NCI-H2227 (cell line): ENCODE data around the gene DDX49.

ENCODE experiments used
- DNase-seq: peaks from one replicate; lab custom pipeline; 2025; ENCODE audit not compliant: unreplicated experiment; lab: John Stamatoyannopoulos, UW

DDX49 gene, protein sequence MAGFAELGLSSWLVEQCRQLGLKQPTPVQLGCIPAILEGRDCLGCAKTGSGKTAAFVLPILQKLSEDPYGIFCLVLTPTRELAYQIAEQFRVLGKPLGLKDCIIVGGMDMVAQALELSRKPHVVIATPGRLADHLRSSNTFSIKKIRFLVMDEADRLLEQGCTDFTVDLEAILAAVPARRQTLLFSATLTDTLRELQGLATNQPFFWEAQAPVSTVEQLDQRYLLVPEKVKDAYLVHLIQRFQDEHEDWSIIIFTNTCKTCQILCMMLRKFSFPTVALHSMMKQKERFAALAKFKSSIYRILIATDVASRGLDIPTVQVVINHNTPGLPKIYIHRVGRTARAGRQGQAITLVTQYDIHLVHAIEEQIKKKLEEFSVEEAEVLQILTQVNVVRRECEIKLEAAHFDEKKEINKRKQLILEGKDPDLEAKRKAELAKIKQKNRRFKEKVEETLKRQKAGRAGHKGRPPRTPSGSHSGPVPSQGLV

GRCh38 chr19:18919086-18919899, at the start of gene DDX49, which contains the start of gene COPE:
DDX49 (plus strand) TSS chr19:18919715; CDS start chr19:18919742, 27 bp downstream.
COPE (minus strand) TSS chr19:18919387; CDS start chr19:18919348, 39 bp downstream.
- peak; percentile 96 for DNase-seq

DNA sequence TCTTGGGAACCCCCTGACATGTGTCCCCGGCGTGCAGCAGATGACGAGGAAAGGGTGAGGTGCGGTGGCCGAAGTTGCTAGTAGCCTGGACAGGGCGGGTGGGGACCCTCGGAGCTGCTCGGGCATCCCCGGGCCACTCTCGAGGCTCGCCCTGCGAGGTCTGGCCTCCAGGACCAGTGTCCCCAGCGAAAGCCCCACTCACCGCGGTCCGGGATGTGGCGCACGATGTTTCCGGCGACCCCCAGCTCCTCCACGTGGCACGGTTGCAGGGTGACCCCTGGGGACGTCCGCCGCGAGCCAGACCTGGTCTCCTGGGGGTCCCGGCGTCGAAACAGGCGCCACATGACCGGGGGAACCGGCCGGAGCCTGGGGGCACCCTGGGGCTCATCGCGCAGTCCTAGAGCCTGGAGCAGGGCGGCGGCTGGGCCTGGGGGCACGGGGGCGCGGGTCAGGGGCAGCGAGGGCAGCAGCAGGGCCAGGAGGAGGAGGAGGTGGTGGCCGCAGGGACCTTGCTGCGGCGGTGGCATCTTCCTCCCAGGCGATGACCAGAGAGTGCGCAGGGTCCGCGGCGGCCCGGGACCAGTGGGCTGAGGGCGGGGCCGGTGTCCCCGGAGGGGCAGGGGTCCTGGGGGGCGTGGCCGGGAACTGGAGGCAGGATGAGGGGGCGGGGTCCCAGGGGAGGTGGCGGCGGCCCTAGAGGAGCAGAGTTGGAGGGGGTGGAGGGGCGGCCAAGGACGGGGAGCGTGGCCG, 49.6 kb upstream of the DDX49 start:
- no peak for DNase-seq

GRCh38 chr19:18870531-18871172, 48.9 kb upstream of the DDX49 start:
- DNase-seq = no peak

- DNase-seq = no peak
Observed at GRCh38 chr19:18871543-18871942, 48.0 kb upstream of the DDX49 start.

DNA sequence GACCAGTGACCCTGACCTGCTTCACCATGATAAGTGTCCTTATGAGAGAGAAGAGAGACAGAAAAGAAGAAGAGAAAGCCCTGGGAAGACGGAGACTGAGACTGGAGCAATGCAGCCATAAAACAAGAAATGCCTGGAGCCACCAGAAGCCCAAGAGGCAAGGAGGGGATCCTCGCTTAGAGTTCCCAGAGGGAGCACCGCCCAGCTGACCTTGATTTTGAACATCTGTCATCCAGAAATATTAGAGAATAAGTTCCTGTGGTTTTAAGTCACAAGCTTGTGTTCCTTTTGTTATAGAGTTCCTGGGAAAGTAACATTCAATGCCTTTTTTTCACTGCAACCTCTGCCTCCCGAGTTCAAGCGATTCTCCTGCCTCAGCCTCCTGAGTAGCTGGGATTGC, 43.8 kb upstream of the DDX49 start:
- DNase-seq = no peak

DNA sequence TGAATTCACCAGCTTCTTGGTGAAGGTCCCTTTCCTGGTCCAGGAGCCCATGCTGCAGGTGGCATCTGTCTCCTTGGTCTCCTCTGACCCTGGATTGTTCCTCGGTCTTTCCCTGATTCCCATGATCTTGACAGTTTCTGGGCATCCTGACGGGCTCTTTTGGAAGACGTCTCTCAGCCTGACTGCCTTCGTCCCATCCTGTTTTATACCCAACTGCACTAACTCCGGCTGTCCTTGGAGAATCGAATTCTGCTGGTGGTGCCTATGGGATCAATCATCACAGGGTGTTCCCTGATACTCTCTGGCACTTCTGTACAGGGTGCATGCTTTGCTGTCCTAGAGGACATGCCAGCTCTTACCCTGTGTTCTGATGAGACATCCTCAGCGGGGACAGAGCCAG, 42.6 kb upstream of the DDX49 start:
- DNase-seq = no peak

DNA sequence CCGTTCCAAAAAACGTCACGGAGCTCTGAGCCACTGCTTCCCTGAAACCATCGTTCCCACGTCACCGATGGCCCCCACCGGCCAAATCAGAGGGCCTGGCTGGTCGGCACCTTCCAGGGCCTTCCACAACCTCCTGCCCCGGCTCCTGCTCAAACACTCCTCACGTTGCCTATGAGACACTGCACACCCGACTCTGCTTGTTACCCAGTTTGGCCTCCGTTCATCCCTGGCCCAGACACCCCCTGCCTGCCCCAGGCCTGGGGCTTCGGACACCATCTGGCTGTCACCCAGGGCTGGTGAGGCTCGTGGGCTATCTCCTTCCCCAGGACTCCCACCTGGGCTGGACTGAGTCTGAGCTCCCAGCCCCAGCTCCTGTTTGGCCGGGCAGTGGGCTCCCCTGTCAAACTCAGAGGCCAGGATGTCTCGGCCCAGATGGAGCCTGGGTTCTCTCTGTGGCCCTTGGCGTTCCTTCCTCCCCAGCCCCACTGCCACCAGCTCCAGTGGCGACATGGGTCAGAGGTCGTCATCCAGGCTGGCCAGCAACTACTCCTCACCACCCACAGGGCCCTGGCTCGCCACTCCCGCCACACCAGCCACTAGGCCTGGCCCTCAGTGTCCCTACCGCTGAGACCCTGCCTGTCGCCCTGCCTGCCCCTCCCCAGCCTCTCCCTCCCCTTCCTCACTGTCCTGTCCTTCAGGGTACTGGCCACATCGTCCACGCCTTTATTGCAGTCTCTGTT, 41.3 kb upstream of the DDX49 start:
- DNase-seq = no peak

- DNase-seq = no peak
Observed at GRCh38 chr19:18878858-18879578, 40.5 kb upstream of the DDX49 start.

DNA sequence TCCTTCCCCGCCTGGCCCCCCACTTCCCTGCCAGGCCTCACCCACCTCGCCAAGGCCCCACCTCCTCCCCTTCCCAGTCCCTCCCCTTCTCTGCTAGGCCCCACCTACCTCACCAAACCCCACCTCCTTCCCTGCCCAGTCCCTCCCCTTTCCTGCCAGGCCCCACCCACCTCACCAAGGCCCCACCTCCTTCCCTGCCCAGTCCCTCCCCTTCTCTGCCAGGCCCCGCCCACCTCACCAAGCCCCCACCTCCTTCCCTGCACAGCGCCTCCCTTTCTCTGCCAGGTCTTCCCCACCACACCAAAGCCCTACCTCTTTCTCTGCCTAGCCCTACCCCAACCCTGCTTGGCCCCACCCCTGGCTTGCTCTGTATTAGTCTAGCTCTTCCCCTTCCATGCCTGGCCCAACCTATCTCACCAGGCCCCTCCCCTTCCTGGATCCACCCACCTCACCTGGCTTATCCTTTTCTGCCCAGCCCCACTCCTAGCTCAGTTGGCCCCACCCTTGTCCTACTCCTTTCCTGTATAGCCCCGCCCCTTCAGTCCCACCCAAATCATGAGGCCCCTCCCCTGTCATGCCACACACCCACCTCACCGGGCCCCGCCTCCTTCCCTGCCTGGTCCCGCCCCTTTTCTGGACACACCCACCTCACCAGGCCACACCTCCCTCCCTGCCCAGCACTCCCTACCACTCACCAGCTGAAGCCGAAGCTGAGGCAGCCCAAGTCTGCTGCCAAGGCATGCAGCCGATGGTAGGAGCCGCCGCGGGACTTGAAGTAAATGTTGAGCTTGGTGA, 39.7 kb upstream of the DDX49 start:
- no peak for DNase-seq

DNA sequence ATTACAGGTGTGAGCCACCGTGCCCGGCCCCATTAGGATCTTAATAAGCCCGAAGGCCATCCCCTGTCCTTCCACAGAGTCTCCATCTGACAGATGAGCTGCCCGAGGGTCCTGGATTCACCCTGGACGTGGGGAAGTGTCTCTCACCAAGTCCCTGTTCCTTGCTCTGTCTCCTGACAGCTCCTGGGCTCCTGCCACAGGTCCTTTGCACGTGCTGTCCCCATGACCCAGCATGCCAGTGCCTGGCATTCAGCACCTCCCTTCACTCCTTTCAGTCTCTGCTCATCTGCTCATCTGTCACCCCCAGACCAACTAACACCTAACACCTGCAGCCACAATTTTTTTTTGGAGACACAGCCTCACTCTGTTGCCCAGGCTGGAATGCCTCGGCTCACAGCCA, 38.0 kb upstream of the DDX49 start:
- no peak for DNase-seq

DNA sequence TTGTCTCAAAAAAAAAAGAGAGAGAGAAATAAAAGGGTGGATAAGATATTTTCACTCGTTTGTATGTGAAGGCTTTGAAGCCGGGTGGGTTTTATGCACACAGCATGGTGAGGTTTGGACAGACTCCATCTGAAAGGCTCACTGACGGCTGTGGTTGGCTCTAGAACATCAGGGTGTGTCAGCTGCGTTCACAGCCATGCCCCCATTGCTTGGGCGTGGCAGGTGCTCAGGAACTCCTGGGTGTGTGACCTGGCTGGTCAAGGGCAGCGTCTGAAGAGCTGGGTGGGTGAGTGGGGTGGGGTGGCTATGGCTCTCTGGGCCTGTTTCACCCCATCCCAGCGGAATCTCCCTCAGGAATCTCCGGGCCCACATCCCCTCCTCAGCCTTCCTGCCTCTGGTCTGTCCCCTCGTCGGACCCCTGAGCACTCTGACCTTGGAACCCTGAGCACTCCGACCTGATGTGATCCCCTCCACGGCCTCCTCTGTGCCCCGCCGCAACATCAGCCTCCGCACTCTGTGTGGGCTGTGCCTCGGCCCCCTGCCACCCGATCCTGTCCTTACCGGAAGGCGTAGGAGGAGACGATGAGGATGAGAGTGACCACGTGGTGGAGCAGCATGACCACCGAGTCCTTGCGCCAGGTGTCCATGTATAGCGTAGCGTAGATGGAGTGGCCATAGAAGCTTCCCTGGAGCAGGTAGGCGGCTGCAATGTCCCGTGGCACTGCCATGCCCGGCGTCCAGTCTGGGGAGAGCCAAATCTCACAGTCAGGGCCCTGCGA, 35.8 kb upstream of the DDX49 start:
- DNase-seq = no peak

DNA sequence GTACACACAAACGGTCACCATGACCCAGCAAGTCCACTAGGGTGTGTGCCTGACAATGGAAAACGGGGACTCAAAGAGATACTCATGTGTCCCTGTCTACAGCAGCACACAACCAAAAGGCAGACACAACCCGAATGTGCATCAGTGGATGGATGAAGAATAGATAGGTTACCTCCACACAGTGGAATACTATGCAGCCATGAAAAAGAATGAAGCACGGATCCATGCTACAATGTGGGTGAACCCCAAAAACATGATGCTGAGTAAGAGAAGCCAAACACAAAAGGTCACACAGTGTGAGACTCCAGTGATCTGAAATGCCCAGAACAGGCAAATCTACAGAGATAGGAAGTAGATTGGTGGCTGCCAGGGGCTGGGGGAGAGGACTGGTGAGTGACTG, 32.5 kb upstream of the DDX49 start:
- no peak for DNase-seq

DNA sequence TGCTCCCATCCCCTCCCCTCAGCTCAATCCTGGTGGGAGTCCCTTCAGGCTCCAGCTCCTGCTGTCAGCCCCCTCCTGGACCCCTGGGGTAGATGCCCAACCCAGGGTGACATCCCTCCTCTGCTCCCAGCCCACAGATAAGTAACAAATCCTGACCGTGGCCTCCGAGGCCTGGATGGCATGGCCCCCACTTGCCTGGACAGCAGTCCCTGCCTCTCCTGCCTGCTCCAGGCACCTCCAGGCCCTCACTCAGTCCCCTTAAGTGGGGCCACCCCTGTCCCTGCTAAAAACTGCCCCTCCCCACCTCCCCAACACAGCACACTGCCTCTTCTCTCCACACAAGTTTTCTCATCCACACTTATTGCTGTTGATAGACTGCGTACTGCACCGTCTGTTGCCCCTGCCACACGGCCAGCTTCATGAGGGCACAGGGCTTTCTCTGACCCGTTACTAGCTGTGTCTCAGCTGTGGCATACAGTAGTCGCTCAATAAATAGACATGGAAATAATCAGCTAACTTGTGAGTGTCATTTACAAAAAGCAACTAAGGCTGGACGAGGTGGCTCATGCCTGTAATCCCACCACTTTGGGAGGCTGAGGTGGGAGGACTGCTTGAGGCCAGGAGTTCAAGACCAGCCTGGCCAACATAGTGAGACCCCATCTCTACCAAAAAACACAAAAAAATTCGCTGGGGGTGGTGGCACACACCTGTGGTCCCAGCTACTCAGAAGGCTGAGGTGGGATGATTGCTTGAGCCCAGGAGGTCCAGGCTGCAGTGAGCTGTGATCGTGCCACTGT, 29.4 kb upstream of the DDX49 start:
- no peak for DNase-seq

DNA sequence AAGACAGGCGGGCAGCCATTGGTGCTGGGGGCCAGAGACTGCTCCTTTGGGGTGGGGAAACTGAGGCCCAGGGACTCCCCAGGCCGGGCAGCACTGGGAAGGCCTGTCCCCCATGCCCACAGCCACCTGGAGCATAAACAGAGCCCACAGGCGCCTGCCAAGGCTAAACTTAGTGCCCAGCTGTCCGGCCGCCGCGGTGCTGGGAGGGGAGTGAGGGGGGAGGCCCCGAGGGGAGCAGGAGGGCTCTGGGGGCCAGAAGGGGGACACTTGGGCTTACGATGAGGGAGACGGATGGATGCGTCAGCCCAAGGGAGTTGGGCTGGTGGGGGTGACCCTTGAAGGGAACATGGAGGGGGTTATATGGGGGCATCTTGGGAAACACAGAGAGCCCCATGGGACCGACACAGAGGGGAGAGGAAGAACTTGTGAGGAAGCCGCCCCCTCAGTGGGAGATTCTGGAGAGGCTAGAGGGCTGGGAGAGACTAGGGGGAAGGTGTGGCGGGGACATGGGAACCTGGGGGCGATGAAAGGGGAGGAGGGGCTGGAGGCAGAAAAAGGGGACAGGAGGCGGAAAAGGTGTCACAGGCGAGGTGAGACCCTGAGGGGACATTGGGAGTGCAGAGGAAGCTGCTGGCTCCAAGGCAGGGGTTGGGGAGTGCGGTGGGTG, 25.8 kb upstream of the DDX49 start:
- DNase-seq = no peak

GRCh38 chr19:18894254-18895037, 25.1 kb upstream of the DDX49 start:
- DNase-seq = peak; percentile 89
